HG03280 (cell line): Measurements from ENCODE around the gene FIS1.
"Not testable (repeated sequence)": the region's sequence is repeated elsewhere in the genome, so short reads cannot be mapped to it uniquely, and the experiment has no call there.

Experiments used
- ATAC-seq: cut with Tn5 transposase; IDR thresholded peaks from one replicate; pipeline ENCODE4 v1.9.1; 2021; ENCODE audit warnings: mild to moderate bottlenecking, moderate library complexity; ENCODE audit not compliant: unreplicated experiment

Gene FIS1

DNA sequence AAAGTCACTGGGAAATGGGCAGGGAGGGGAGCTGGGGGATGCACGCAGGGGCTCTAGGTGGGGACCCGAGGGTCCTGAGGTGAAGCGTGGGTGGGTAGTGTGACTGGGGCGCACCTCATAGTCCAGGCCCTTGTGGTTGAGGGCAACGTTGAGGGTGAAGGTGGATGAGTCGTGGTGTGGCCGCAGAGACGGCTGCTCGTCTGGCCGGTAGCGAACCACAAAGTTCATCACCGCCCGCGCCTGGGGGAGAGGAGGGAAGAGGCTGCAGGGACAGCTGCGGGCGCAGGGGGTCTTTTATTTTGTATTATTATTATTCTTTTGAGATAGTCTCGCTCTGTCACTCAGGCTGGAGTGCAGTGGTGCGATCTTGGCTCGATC is 38.2 kb downstream of the FIS1 start:
- no peak for ATAC-seq

DNA sequence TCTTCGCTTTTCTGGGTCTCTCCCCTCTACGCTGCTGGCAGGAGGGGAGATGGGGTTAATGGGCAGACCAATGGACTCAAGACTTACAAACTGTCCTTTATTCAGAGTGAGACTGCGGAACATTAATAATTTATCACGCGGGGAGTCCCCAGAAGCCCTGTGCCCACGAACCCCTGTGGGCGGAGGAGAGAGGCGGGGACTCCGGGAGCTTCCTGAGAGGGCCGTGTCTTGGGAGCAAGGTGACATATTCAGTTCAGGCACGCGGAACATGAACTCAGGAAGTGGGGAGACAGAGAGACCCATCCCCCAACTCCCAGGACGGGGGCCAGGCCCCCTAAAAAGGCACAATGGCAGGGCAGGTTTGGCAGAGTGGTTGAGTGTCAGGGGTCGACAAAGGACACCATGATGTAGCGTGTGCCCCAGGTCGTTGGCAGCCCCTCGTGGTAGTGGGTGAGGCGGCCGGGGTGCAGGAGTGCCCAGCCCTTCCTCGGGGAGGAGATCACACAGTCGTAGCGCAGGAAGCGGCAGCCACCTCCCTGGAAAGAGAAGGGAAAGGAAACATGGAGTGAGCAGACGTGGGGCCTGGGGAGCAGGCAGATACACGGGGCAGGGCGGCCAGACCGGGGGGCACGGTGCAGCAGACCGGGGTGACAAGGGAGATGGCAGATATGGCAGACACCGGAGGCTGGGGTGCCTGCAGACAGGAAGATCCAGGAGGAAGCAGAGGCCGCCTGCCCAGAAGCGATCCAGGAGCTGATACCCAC is 38.8 kb downstream of the FIS1 start:
- ATAC-seq = no peak

DNA sequence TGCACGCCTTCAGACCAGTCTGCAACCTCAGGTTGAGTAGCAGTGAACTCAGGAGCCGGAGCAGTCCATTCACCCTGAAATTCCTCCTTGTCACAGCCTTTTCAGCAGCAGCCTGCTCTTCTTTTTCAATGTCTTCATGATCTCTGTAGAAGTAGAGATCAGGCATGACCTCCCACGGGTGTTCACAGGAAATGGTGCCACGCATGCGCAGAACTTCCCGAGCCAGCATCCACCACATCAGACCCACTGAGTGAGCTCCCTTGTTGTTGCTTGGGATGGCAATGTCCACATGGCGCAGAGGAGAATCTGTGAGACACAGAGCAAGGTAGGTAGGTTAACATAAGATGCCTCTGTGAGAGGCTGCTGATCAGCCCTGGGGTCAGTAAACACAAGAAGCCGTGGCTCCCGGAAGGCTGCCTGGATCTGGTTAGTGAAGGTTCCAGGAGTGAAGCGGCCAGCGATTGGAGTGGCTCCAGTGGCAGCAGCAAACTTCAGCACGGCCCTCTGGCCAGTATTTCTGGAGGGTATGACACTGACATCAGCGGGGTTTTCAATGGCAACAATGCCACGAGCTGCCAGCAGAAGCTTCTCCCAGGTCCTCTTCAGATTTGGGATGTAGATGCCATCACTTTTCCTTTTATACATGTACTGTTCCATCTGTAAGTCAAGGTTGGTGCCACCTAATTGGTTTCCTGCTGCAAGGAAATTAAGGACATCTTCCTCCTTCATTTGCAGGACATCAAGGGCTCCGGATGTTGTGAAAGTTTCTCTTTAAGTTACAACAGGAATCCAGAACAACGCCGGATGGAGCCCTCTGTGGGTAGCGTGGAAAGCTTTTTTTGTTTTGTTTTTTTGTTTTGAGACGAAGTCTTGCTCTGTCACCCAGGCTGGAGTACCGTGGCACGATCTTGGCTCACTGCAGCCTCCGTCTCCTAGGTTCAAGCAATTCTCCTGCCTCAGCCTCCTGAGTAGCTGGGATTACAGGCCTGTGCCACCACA is 40.8 kb downstream of the FIS1 start:
- not testable (repeated sequence) for ATAC-seq

DNA sequence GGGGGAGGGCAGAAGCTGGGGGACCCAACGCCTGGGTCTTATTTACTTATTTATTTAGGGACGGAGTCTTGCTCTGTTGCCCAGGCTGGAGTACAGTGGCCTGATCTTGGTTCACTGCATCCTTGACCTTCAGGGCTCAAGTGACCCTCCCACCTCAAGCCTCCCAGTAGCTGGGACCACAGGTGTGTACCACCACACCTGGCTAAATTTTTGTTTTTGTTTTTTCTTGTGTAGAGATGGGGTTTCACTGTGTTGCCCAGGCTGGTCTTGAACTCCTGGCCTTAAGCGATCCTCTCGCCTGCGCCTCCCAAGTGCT is 42.3 kb downstream of the FIS1 start:
- no peak for ATAC-seq

DNA sequence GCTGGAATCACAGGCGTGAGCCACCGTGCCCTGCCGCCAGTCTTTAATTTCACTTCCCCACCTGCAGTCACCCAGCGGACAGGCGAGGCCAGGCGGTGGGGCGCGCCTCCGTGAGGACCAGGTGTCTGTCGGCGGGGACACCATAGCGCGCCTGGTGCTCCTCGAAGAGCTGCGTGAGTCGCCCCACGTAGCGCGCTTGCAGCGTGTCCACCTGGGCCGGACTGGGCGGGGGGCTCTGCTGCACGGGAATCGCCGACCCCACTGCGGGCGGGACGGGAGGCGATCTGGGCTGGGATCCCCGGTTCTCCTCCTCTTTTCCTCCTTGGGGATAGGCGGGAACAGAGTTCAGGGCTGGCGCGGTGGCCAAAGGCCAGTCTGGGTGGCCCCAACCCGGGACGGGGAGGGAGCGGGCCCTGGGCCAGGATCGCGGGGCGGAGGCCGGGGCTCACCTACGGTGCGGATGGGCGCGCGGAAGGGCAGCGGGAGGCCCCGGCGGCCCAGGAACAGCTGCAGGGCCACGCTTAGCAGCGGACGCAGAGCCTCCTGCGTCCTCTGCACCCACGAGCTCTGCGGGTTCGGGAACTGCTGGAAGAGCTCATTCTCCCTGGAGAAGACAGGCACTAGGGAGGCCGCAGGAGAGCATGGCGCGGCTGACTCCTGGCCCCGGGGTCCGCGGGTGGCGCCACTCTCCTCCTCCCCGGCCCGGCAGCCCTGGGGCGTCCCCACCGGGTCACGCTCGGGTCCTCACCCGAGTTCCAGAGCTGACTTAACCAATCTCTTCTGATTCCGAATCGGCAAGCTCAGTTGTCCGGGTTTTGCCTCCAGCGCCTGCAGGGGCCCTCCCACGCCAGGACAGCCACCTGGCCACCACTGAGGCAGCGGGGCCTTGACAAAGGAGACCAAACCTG is 42.9 kb downstream of the FIS1 start:
- no peak for ATAC-seq

DNA sequence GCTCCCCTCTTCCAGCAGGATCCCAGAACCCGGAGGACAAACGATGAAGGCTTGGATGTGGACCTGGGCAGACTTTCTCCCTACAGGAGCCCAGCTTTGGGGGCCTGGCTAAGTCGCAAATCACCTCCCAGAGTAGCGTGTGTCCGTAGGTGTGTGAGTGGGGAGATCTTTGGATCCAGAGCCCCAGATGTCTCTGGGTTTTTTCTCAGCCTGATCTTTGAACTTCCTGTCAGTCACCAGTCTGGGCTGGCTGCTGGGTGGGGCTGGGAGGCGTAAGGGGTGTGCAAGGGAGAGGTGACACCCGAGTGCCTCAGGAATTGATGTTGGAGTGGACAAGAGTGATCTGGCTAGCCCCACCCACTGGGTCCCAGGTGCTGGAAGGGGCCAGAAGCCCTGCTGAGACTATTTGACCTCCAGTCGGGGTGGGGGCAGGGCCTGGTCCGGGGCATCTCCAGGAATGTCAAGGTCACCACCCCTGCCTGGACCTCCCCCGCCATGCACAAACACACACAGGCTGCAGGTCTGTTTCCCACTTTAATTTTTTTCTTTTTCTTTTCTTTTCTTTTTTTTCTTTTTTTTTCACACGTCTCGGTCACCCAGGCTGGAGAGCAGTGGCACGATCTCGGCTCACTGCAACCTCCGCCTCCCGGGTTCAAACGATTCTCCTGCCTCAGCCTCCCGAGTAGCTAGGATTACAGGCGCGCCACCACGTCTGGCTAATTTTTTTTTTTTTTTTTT is 43.9 kb downstream of the FIS1 start, which contains the start of gene MOGAT3:
Gene MOGAT3, minus strand, starts transcription at position 175 of the 738 bp plus-strand sequence. CDS start 182 bp downstream, outside the sequence.
- ATAC-seq = no peak

DNA sequence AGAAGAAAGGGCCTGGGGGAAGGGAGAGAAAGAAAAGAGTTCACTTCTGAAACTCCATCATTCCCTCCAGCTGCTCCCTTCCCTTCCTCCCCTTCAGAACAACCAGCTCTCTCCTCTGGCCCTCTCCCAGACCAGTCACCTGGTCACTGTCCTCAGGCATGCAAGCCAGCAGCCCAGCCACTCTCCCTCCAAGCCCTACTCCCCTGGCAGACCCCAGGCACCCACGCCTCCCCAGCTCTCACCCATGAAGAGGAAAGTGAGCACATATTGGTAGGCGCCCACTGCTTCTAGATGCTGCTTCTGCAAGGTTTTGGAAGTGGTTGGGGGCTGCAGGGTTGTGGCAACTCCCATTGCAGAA is 44.4 kb downstream of the FIS1 start:
- ATAC-seq = no peak

DNA sequence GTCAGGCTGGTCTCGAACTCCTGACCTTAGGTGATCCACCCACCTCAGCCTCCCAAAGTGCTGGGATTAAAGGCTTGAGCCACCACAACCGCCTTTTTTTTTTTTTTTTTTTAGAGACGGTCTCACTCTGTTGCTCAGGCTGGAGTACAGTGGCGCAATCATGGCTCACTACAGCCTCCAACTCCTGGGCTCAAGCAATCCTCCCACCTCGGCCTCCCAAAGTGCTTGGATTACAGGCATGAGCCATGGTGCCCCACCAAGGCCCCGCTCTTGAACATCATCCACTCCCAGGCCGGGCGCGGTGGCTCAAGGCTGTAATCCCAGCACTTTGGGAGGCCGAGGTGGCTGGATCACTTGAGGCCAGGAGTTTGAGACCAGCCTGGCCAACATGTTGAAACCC is 45.4 kb downstream of the FIS1 start:
- ATAC-seq = not testable (repeated sequence)

DNA sequence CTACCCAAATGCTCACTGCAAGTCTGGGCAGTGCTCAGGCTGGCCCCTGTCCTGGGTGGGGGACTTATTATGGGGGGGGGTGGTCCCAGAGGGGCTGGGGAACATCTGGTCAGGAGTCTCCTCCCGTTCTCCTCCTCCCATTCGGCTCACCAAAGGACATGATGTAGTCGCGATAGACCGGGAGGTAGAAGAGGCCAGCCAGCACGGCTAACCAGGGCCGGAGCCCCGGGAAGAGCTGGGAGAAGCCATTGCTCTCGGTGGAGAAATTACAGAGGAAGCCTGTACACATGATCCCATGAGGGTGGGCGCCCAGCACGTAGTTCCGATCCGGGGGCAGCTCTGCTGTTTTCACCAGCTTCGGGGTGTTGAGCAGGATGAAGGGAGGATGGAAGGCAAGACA is 46.4 kb downstream of the FIS1 start:
- ATAC-seq = no peak

DNA sequence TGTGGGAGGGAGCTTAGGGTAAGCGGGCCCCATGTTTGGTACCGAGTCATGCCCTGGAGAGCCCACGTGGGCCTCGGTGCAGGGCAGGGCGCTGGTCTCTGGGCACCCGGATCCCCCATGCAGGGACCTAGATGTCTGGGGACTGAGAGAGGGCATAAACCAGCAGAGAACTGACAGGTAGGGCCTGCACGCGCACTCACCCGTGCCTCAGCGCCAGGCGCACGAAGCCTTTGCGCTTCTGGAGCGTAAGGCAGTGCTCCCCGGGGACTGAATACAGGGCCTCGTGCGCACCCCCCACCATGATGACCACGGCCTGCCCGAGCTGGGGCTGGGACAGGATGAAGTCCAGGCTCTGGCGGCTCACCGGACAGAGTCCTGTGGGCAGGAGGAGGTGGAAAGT is 46.9 kb downstream of the FIS1 start:
- ATAC-seq = no peak

DNA sequence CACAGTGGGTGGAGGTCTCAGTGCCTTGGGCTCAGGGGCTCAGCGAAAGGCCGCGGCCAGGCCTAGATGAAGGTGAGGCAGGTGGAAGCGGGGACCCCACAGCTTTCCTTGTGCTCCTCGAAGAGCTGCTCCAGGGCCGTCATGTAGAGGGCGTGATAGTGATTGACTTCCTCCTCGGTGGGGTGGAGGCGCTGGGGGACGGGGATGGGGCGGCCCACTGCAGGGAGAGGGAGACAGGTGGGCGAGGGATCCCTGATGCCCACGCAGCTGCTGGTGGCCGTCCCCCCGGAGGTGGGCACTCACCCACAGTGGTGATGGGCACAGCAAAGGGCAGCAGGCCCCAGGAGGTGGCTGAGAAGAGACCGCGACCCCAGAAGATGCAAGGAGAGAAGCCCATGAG is 49.0 kb downstream of the FIS1 start:
- no peak for ATAC-seq
